HEK293 (cell line): ENCODE data around the gene NASP.
A peak's percentile ranks its signal among the peaks of the same experiment; 100 is the strongest.

ENCODE experiments used
- CTCF ChIA-PET: fragments of 350-600 bp; formaldehyde crosslinking; extraction: SDS; loops from one replicate; lab custom pipeline; 2021; ENCODE audit warnings: antibody characterized with exemption; lab: Yijun Ruan, JAX
- POLR2A ChIA-PET: fragments of 300-600 bp; formaldehyde crosslinking; extraction: SDS; loops from one replicate; lab custom pipeline; 2020; ENCODE audit warnings: antibody characterized with exemption, inconsistent platforms; lab: Yijun Ruan, JAX
- H3K27ac ChIP-seq: fragments of 200-500 bp; sonication (Bioruptor generic); 2 replicates; pipeline ENCODE4 v1.5.1; 2014; ENCODE audit warnings: low read depth, low read length, control low read depth, inconsistent platforms; ENCODE audit errors: extremely low read depth
- H3K36me3 ChIP-seq, 2 experiments: fragments of 200-500 bp in 1 of 2; sonication (Bioruptor generic) in 1 of 2; 1 replicate in 1 of 2; 2 replicates in 1 of 2; pipeline ENCODE4 v1.5.1; 2014 to 2017; ENCODE audit warnings: inconsistent platforms in 2 of 2, low read length in 2 of 2; ENCODE audit not compliant: control insufficient read depth in 2 of 2, insufficient read depth in 1 of 2
- H3K4me1 ChIP-seq: fragments of 200-500 bp; sonication (Bioruptor generic); 2 replicates; pipeline ENCODE4 v1.5.1; 2014; ENCODE audit warnings: mild to moderate bottlenecking, low read length, inconsistent platforms; ENCODE audit not compliant: control insufficient read depth, insufficient read depth
- H3K4me3 ChIP-seq: 2 replicates; pipeline ENCODE4 v1.5.1; 2011; ENCODE audit warnings: low read depth, mild to moderate bottlenecking, control low read depth, low read length, moderate library complexity
- H3K9me3 ChIP-seq: fragments of 200-500 bp; sonication (Bioruptor generic); 2 replicates; pipeline ENCODE4 v1.5.1; 2014; ENCODE audit warnings: low read depth, low read length, inconsistent platforms; ENCODE audit not compliant: control insufficient read depth, insufficient read depth
- EGR2 ChIP-seq: fragments of 450-650 bp; formaldehyde crosslinking; IDR thresholded peaks from 2 replicates; pipeline ENCODE4 v1.5.1; 2016; ENCODE audit warnings: low read depth, missing biosample characterization, missing genetic modification characterization
- GFI1B ChIP-seq: fragments of 450-650 bp; formaldehyde crosslinking; IDR thresholded peaks from 2 replicates; pipeline ENCODE4 v1.5.1; 2016; ENCODE audit warnings: missing biosample characterization, missing genetic modification characterization
- KLF1 ChIP-seq: fragments of 450-650 bp; formaldehyde crosslinking; IDR thresholded peaks from 2 replicates; pipeline ENCODE4 v1.5.1; 2016; ENCODE audit warnings: missing biosample characterization, missing genetic modification characterization
- KLF16 ChIP-seq: fragments of 450-650 bp; formaldehyde crosslinking; IDR thresholded peaks from 2 replicates; pipeline ENCODE4 v1.5.1; 2017; ENCODE audit warnings: missing biosample characterization, missing genetic modification characterization
- OSR2 ChIP-seq: fragments of 450-650 bp; formaldehyde crosslinking; IDR thresholded peaks from 2 replicates; pipeline ENCODE4 v1.5.1; 2016; ENCODE audit warnings: missing biosample characterization, missing genetic modification characterization
- PRDM1 ChIP-seq: fragments of 450-650 bp; formaldehyde crosslinking; IDR thresholded peaks from 2 replicates; pipeline ENCODE4; 2016; ENCODE audit warnings: missing biosample characterization, missing genetic modification characterization
- SALL2 ChIP-seq: fragments of 450-650 bp; formaldehyde crosslinking; IDR thresholded peaks from 2 replicates; pipeline ENCODE4 v1.5.0; 2017; ENCODE audit warnings: missing biosample characterization, mild to moderate bottlenecking, missing genetic modification characterization, borderline replicate concordance
- SP3 ChIP-seq: fragments of 450-650 bp; formaldehyde crosslinking; IDR thresholded peaks from 2 replicates; pipeline ENCODE4 v1.5.1; 2016; ENCODE audit warnings: missing biosample characterization, missing genetic modification characterization
- ZBTB17 ChIP-seq: fragments of 450-650 bp; formaldehyde crosslinking; IDR thresholded peaks from 2 replicates; pipeline ENCODE4 v1.5.1; 2016; ENCODE audit warnings: missing biosample characterization, missing genetic modification characterization
- ZFP37 ChIP-seq: fragments of 450-650 bp; formaldehyde crosslinking; IDR thresholded peaks from 2 replicates; pipeline ENCODE4 v1.5.1; 2016; ENCODE audit warnings: missing biosample characterization, missing genetic modification characterization
- ZIC2 ChIP-seq: fragments of 450-650 bp; formaldehyde crosslinking; IDR thresholded peaks from 2 replicates; pipeline ENCODE4 v1.5.1; 2016; ENCODE audit warnings: missing biosample characterization, missing genetic modification characterization
- ZNF132 ChIP-seq: fragments of 450-650 bp; formaldehyde crosslinking; IDR thresholded peaks from 2 replicates; pipeline ENCODE4 v1.5.1; 2017; ENCODE audit warnings: missing biosample characterization, missing genetic modification characterization, borderline replicate concordance
- ZNF146 ChIP-seq: fragments of 450-650 bp; formaldehyde crosslinking; IDR thresholded peaks from 2 replicates; pipeline ENCODE4 v1.5.1; 2016; ENCODE audit warnings: missing biosample characterization, missing genetic modification characterization
- ZNF341 ChIP-seq: fragments of 450-650 bp; formaldehyde crosslinking; IDR thresholded peaks from 2 replicates; pipeline ENCODE4; 2016; ENCODE audit warnings: low read depth, missing biosample characterization, missing genetic modification characterization
- ZNF37A ChIP-seq: fragments of 450-650 bp; IDR thresholded peaks from 2 replicates; pipeline ENCODE4 v1.5.1; 2018; ENCODE audit warnings: missing biosample characterization, missing genetic modification characterization
- ZNF473 ChIP-seq: fragments of 450-650 bp; formaldehyde crosslinking; IDR thresholded peaks from 2 replicates; pipeline ENCODE4 v1.5.1; 2017; ENCODE audit warnings: missing biosample characterization, missing genetic modification characterization
- ZNF510 ChIP-seq: fragments of 450-650 bp; formaldehyde crosslinking; IDR thresholded peaks from 2 replicates; pipeline ENCODE4 v1.5.1; 2018; ENCODE audit warnings: mild to moderate bottlenecking, missing genetic modification characterization, missing biosample characterization; ENCODE audit not compliant: insufficient replicate concordance
- ZNF514 ChIP-seq: fragments of 450-650 bp; formaldehyde crosslinking; IDR thresholded peaks from 2 replicates; pipeline ENCODE4 v1.5.1; 2016; ENCODE audit warnings: missing biosample characterization, missing genetic modification characterization
- ZNF521 ChIP-seq: fragments of 450-650 bp; formaldehyde crosslinking; IDR thresholded peaks from 2 replicates; pipeline ENCODE4 v1.5.1; 2017; ENCODE audit warnings: missing biosample characterization, mild to moderate bottlenecking, missing genetic modification characterization
- ZNF561 ChIP-seq: fragments of 450-650 bp; IDR thresholded peaks from 2 replicates; pipeline ENCODE4 v1.5.1; 2018; ENCODE audit warnings: missing biosample characterization, missing genetic modification characterization, borderline replicate concordance
- ZNF610 ChIP-seq: fragments of 450-650 bp; formaldehyde crosslinking; IDR thresholded peaks from 2 replicates; pipeline ENCODE4 v1.5.1; 2016; ENCODE audit warnings: missing biosample characterization, missing genetic modification characterization, borderline replicate concordance
- ZNF660 ChIP-seq: fragments of 450-650 bp; IDR thresholded peaks from 2 replicates; pipeline ENCODE4 v1.5.1; 2018; ENCODE audit warnings: missing biosample characterization, mild to moderate bottlenecking, missing genetic modification characterization
- ZNF837 ChIP-seq: fragments of 450-650 bp; formaldehyde crosslinking; IDR thresholded peaks from 2 replicates; pipeline ENCODE4 v1.5.1; 2016; ENCODE audit warnings: missing biosample characterization, missing genetic modification characterization
- TF ChIP-seq, protein P1 (sequence below): fragments of 450-650 bp; formaldehyde crosslinking; IDR thresholded peaks from 2 replicates; pipeline ENCODE4 v1.5.1; 2016; ENCODE audit warnings: missing biosample characterization, missing genetic modification characterization, borderline replicate concordance
- TF ChIP-seq, protein P2 (sequence below): fragments of 450-650 bp; formaldehyde crosslinking; IDR thresholded peaks from 2 replicates; pipeline ENCODE4 v1.5.1; 2016; ENCODE audit warnings: missing biosample characterization, missing genetic modification characterization
- TF ChIP-seq, protein P3 (sequence below): fragments of 450-650 bp; formaldehyde crosslinking; IDR thresholded peaks from 2 replicates; pipeline ENCODE4 v1.5.1; 2017; ENCODE audit warnings: missing biosample characterization, missing genetic modification characterization

NASP gene

DNA sequence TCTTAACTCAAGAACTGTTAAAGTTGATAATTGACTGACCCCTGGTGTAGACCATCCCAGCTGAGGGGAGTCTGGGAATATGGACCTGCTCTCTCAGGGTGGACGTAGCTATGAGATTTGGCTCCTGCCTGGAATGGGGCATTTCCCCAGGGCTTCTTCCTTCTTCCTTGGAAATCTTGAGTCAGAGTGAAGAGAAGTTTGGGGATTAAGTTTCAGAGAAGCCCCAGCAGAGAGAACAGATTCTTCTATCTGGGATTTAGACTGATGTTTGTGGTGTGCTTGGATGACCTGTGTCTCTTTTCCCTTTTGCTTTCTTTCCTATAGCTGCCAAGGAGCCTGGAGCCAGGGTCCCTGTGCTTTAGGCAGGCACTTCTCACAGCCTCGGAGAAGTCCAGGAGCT, 20.0 kb upstream of the NASP start:
- no peak overlapping the region for H3K27ac ChIP-seq
- H3K4me3 ChIP-seq = no peak overlapping the region
- H3K36me3 ChIP-seq = peaks cover 23 to 79% of the 10 kb centered on the region in 2 experiments
- TF ChIP-seq OSR2 = no peak
- no peak for TF ChIP-seq PRDM1 (tag by site-specific recombination)
- TF ChIP-seq EGR2 (tag by site-specific recombination) = no peak
- TF ChIP-seq ZNF132 (tag by site-specific recombination) = no peak
- no peak for TF ChIP-seq ZNF510
- TF ChIP-seq ZNF610 (tag by site-specific recombination) = no peak
- TF ChIP-seq ZIC2 = no peak
- ChIA-PET POLR2A (interaction anchor here (1.0 to 2.0 kb wide), 3 partner anchors 13 to 43 kb away, joined by 3 to 9 read pairs (median 4); partner anchors contain the start of genes NASP and PRDX1), CTCF (interaction anchor here (0.6 to 1.6 kb wide), 5 partner anchors 19 to 427 kb away, joined by 3 to 8 read pairs (median 4); no protein-coding TSS in a partner anchor)
- no peaks in the 10 kb centered on the region for H3K9me3 ChIP-seq
- H3K4me1 ChIP-seq = no peaks in the 10 kb centered on the region

DNA sequence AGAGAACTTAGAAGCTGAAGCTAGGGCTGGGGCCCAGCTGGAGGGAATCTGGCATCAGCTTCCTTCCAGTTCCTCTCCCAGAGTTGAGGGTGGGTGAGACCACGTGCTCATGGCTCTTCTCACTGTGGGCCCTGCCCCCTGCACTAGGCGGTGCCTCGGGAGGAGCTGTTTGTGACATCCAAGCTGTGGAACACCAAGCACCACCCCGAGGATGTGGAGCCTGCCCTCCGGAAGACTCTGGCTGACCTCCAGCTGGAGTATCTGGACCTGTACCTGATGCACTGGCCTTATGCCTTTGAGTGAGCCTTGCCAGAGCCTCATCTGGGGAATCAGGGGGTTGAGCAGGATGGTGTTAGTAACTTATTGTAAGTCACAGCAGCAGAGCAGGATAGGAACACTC, 17.1 kb upstream of the NASP start:
- Histone ChIP-seq H3K4me1 (no peaks in the 10 kb centered on the region), H3K9me3 (no peaks in the 10 kb centered on the region), H3K27ac (no peak overlapping the region), H3K36me3 (peaks cover 19 to 84% of the 10 kb centered on the region in 2 experiments), H3K4me3 (no peak overlapping the region)
- TF ChIP-seq, protein P1, sequence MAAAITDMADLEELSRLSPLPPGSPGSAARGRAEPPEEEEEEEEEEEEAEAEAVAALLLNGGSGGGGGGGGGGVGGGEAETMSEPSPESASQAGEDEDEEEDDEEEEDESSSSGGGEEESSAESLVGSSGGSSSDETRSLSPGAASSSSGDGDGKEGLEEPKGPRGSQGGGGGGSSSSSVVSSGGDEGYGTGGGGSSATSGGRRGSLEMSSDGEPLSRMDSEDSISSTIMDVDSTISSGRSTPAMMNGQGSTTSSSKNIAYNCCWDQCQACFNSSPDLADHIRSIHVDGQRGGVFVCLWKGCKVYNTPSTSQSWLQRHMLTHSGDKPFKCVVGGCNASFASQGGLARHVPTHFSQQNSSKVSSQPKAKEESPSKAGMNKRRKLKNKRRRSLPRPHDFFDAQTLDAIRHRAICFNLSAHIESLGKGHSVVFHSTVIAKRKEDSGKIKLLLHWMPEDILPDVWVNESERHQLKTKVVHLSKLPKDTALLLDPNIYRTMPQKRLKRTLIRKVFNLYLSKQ (tag by site-specific recombination) = no peak
- no peak for TF ChIP-seq ZBTB17
- no peak for TF ChIP-seq SALL2
- TF ChIP-seq ZNF561 = no peak
- no peak for TF ChIP-seq ZNF37A (tag by site-specific recombination)
- TF ChIP-seq SP3 (tag by site-specific recombination) = peak; percentile 46
- no peak for TF ChIP-seq ZFP37
- TF ChIP-seq KLF16 (tag by site-specific recombination) = no peak
- TF ChIP-seq, protein P2, sequence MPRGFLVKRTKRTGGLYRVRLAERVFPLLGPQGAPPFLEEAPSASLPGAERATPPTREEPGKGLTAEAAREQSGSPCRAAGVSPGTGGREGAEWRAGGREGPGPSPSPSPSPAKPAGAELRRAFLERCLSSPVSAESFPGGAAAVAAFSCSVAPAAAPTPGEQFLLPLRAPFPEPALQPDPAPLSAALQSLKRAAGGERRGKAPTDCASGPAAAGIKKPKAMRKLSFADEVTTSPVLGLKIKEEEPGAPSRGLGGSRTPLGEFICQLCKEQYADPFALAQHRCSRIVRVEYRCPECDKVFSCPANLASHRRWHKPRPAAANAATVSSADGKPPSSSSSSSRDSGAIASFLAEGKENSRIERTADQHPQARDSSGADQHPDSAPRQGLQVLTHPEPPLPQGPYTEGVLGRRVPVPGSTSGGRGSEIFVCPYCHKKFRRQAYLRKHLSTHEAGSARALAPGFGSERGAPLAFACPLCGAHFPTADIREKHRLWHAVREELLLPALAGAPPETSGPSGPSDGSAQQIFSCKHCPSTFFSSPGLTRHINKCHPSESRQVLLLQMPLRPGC (tag by site-specific recombination) = no peak
- TF ChIP-seq GFI1B (tag by site-specific recombination) = no peak
- no peak for TF ChIP-seq ZNF514
- TF ChIP-seq ZNF146 = no peak
- TF ChIP-seq ZNF473 (tag by site-specific recombination) = no peak
- TF ChIP-seq ZNF521 (tag by site-specific recombination) = no peak
- TF ChIP-seq ZNF837 (tag by site-specific recombination) = no peak
- TF ChIP-seq ZNF132 (tag by site-specific recombination) = no peak
- TF ChIP-seq KLF1 (tag by site-specific recombination) = peak; percentile 84
- TF ChIP-seq, protein P3, sequence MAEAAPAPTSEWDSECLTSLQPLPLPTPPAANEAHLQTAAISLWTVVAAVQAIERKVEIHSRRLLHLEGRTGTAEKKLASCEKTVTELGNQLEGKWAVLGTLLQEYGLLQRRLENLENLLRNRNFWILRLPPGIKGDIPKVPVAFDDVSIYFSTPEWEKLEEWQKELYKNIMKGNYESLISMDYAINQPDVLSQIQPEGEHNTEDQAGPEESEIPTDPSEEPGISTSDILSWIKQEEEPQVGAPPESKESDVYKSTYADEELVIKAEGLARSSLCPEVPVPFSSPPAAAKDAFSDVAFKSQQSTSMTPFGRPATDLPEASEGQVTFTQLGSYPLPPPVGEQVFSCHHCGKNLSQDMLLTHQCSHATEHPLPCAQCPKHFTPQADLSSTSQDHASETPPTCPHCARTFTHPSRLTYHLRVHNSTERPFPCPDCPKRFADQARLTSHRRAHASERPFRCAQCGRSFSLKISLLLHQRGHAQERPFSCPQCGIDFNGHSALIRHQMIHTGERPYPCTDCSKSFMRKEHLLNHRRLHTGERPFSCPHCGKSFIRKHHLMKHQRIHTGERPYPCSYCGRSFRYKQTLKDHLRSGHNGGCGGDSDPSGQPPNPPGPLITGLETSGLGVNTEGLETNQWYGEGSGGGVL (tag by site-specific recombination) = no peak
- TF ChIP-seq ZNF660 = no peak
- peak; percentile 89 for TF ChIP-seq ZNF341 (tag by site-specific recombination)
- ChIA-PET CTCF (interaction anchor here (0.8 to 4.9 kb wide), 4 partner anchors 22 to 470 kb away, joined by 3 to 30 read pairs (median 6); no protein-coding TSS in a partner anchor), POLR2A (interaction anchor here (0.5 to 5.6 kb wide), 6 partner anchors 16 to 353 kb away, joined by 3 to 57 read pairs (median 4); partner anchors contain the start of genes AKR1A1, NASP and PRDX1)
